Psoas muscle (tissue), 8 donors: ENCODE results near the gene HOXA4. TPM values are rescaled to one million over a fixed set of nuclear protein-coding genes. Genes with fewer than 3 reads are reported as not detected.

Experiments used
- ATAC-seq, 4 donors: fragments of 200-7000 bp; cut with Tn5 transposase; one replicate each; pipeline ENCODE4 v1.9.1; 2020; ENCODE audit warnings: moderate library complexity in 3 of 4, mild to moderate bottlenecking in 2 of 4
- DNase-seq, 2 donors: peaks; one replicate each; pipeline ENCODE4 v3.0.0-alpha.2; 2020
- H3K27ac ChIP-seq: fragments of 200-600 bp; one replicate; pipeline ENCODE4 v1.8.0; 2022
- H3K27me3 ChIP-seq, 3 donors: fragments of 200-600 bp in 1 of 3; one replicate each; pipeline versions ENCODE4 v1.6.1 to v1.8.0; 2013 to 2022; ENCODE audit warnings: low read length in 2 of 3, mild to moderate bottlenecking in 2 of 3, moderate library complexity in 1 of 3; ENCODE audit not compliant: insufficient read depth in 3 of 3
- H3K36me3 ChIP-seq, 2 donors: fragments of 200-600 bp in 1 of 2; one replicate each; pipeline versions ENCODE4 v1.6.1 to v1.8.0; 2013 to 2022; ENCODE audit warnings: low read depth in 1 of 2, mild to moderate bottlenecking in 1 of 2, moderate library complexity in 1 of 2; ENCODE audit not compliant: insufficient read depth in 1 of 2
- H3K4me1 ChIP-seq: fragments of 200-600 bp; one replicate; pipeline ENCODE4 v1.8.0; 2022
- H3K4me3 ChIP-seq: fragments of 200-600 bp; one replicate; pipeline ENCODE4 v1.8.0; 2022; ENCODE audit warnings: mild to moderate bottlenecking
- H3K9me3 ChIP-seq: fragments of 200-600 bp; one replicate; pipeline ENCODE4 v1.8.0; 2022
- WGBS, 3 donors: extraction: QIAGEN DNeasy Blood & Tissue Kit; methylation state at CpG; one replicate each; pipeline versions ENCODE4 v1.1.6 to v1.1.7; 2013; 5-methylcytosine and 5-hydroxymethylcytosine counted together
- intact Hi-C, 2 donors: fragments of 100-400 bp; cut with DNase I; formaldehyde crosslinking; loops; one replicate each; pipeline versions ENCODE4 v1.11.0 to v1.14.2; 2022
- polyA plus RNA-seq, 3 donors: library from polyadenylated mRNA; stranded (reverse); fragments of 200-250 nt; gene quantifications; one replicate each; pipeline ENCODE4 v1.2.3, GENCODE V29; 2013
- total RNA-seq, 4 donors: library from RNA; stranded (reverse); fragmentation: NEBNext Ultra II Directional in 2 of 4; extraction: Animal tissue kit (Norgen Biotek cat#: 25700) in 2 of 4; gene quantifications; one replicate each; pipeline versions ENCODE4 v1.2.1 to v1.2.4, GENCODE V29; 2021 to 2023
- TF ChIP-seq, protein P1 (sequence below): fragments of 200-600 bp; IDR thresholded peaks from one replicate; pipeline ENCODE4 v1.8.0; 2022; ENCODE audit warnings: antibody characterized with exemption
- donor health status: healthy with polysubstance abuse.
- donor health status: DM: no; HTN: no; CAD: no; lungs with moderate emphysema.
- donor health status: Bipolar disorder and iron deficiency.
- donor health status: healthy.
- donor health status: DM: yes; HTN: yes; CAD: no.
- donor health status: DM: no; HTN: no; CAD: no.
- donor health status: DM: no; HTN: no; CAD: no.
- donor health status: DM: yes; HTN: yes; CAD: no.

The HOXA4 gene
- total and polyA plus RNA-seq, 7 donors = 6.8 to 20.8 (median 10.1) TPM

DNA sequence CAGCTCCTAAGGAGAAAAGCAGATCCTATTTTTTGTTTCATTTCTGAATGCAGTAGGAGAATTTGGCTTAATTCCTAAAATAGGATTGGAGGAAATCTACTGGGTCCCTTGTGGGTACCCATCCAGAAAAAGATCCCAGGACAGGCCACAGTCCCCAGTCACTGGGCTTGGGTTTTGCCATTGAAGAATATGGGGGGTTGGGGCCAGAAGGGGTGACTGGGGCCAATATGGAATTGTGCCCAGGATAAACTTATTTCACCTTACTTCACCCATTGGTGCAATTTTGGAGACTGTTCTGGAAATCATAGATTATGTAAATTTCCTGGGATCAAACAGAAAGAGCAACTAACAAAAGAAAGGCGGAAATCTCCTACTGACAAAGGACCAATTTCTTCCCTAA lies 7.9 kb upstream of the HOXA4 start:
- no peak for DNase-seq
- 80 to 93% (median 82%) methylated on average over 1 of the region's 1 CpG for WGBS, 3 donors
- no peak for ATAC-seq
- intact Hi-C loops = no loop called here
- Histone ChIP-seq H3K27me3 (no peaks in the 10 kb centered on the region), H3K4me3 (no peak overlapping the region), H3K36me3 (peaks cover 0 to 13% of the 10 kb centered on the region in 2 donors), H3K4me1 (peaks cover 34% of the 10 kb centered on the region), H3K9me3 (no peaks in the 10 kb centered on the region), H3K27ac (peak overlapping the region; percentile 64)
- TF ChIP-seq, protein P1, sequence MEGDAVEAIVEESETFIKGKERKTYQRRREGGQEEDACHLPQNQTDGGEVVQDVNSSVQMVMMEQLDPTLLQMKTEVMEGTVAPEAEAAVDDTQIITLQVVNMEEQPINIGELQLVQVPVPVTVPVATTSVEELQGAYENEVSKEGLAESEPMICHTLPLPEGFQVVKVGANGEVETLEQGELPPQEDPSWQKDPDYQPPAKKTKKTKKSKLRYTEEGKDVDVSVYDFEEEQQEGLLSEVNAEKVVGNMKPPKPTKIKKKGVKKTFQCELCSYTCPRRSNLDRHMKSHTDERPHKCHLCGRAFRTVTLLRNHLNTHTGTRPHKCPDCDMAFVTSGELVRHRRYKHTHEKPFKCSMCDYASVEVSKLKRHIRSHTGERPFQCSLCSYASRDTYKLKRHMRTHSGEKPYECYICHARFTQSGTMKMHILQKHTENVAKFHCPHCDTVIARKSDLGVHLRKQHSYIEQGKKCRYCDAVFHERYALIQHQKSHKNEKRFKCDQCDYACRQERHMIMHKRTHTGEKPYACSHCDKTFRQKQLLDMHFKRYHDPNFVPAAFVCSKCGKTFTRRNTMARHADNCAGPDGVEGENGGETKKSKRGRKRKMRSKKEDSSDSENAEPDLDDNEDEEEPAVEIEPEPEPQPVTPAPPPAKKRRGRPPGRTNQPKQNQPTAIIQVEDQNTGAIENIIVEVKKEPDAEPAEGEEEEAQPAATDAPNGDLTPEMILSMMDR = no peak

DNA sequence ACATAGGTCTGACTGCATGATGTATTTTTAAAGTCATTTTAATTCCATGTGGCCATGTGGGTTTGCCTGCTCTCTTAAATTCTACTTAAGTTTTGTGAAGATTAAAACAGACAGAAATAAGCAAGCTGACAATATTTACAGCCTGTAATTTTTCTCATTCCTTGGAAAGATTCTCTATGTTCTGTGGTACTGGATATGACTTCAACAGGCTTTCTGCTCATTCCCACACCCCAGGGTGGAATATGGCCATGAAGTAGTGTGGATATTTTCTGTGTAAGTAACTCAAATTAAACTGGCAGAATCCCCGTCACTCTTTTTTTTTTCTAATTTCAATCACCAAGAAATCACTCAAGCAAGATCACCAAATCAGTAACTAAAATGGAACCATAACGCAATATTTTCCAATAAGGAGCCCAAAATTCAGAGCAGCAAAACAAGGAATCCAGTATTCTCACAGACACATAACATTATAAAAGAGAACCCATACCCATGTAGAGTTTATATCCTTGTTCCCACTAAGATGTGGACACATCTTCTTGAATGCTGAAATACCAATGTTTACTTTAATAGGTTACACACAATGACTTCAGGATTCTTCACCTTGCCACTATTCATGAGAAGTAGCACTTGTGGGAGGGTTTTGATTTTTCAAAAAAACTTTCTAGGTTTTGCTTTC lies 7.2 kb upstream of the HOXA4 start:
- WGBS, 3 donors = 64 to 91% (median 74%) methylated on average over 2 of the region's 2 CpGs
- H3K27me3 ChIP-seq = no peaks in the 10 kb centered on the region

DNA sequence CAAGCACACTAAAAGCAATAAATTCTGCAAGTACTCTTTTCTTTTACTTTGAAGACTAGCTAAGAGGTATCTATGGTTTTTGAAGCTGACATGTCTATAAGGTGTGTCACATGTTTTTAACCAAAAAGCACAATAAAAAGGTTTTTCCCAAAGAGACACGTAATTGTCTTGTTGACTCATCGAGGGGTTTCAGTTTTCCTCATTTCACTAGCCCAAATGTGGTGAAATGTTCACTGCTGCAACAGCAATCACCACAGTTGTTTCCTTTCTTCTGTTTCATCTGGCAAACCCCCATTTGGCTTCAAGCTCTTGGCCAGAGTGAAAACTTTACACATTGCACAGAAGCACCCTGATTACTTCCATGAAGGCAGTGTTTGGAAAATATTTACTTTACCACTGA lies 3.8 kb upstream of the HOXA4 start:
- Histone ChIP-seq H3K36me3 (no peaks in the 10 kb centered on the region), H3K9me3 (no peaks in the 10 kb centered on the region), H3K27me3 (no peaks in the 10 kb centered on the region), H3K27ac (peak overlapping the region; percentile 69), H3K4me1 (peaks cover 56% of the 10 kb centered on the region), H3K4me3 (peak overlapping the region; percentile 28)
- intact Hi-C loops = no loop called here
- TF ChIP-seq, protein P1 = no peak
- DNase-seq (no peak), ATAC-seq (peak in 1 of 4 donors; percentile 47)
- 2 to 5% (median 3%) methylated on average over 2 of the region's 2 CpGs for WGBS, 3 donors

More for the DNA sequence above, 7.2 kb upstream of the HOXA4 start:
- H3K4me3 ChIP-seq = no peak overlapping the region
- H3K4me1 ChIP-seq = peaks cover 41% of the 10 kb centered on the region
- TF ChIP-seq, protein P1 = no peak
- peaks cover 0 to 7% of the 10 kb centered on the region in 2 donors for H3K36me3 ChIP-seq
- H3K27ac ChIP-seq = peak overlapping the region; percentile 64
- intact Hi-C loops = no loop called here
- ATAC-seq (no peak), DNase-seq (no peak)
- H3K9me3 ChIP-seq = no peaks in the 10 kb centered on the region

DNA sequence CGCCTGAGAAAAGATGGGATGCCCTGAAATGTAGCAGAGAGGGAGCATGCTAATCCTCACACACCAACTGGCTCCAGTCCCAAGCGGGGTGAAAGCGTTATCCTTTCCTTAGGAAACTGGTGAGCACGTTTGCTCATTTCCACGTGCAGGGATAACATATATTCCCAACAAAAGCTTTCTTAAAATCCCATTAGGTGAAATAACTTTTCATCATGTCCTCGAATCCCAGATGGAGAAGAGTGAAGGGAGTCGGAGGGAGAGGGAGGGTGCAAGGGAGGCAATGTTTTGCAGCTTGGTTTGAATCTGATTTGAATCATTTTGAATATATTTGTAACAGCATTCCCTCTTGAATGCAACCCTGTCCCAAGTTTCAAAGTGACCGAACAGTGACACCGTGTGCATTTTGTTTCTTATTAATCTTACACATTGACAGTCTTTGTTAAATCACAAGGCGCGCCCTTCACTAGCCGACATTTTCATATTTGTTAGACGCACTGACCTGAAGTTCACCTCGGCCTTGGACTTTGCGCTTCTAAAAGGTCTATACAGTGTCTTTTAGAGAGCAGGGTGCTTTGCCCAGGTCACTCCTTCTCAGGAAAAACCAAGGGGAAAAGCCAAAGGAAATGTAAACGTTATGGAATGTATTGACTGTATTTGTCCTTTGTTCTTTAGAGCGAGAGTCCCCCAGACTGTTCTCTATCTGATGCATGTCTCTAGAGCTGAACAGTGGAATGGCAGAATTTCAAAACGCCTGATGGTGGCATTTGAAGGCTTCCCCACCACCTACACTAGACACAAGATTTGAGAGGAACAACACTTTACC lies 3.1 kb upstream of the HOXA4 start:
- Histone ChIP-seq H3K27me3 (no peaks in the 10 kb centered on the region), H3K27ac (peak overlapping the region; percentile 69), H3K4me1 (peaks cover 62% of the 10 kb centered on the region), H3K36me3 (no peaks in the 10 kb centered on the region), H3K4me3 (peak overlapping the region; percentile 28), H3K9me3 (no peaks in the 10 kb centered on the region)
- ATAC-seq (no peak), DNase-seq (no peak)
- 56 to 63% (median 59%) methylated on average over 18 of the region's 18 CpGs for WGBS, 3 donors
- intact Hi-C loops = no loop called here
- TF ChIP-seq, protein P1 = no peak
